Urinary bladder (tissue), 4 donors: ENCODE measurements around the gene DAG1. TPM values are rescaled to one million over a fixed set of nuclear protein-coding genes. Genes with fewer than 3 reads are reported as not detected.

Source experiments
- DNase-seq: peaks from one replicate; pipeline ENCODE4 v3.0.0-alpha.2; 2015; ENCODE audit errors: extremely low spot score
- H3K27ac ChIP-seq: one replicate; pipeline ENCODE4 v1.5.1; 2013; ENCODE audit warnings: low read depth, mild to moderate bottlenecking, moderate library complexity
- H3K36me3 ChIP-seq: one replicate; pipeline ENCODE4 v1.6.1; 2013; ENCODE audit warnings: mild to moderate bottlenecking, moderate library complexity; ENCODE audit not compliant: insufficient read depth
- H3K4me1 ChIP-seq: one replicate; pipeline ENCODE4 v1.6.1; 2013; ENCODE audit warnings: mild to moderate bottlenecking, moderate library complexity; ENCODE audit not compliant: insufficient read depth
- H3K4me3 ChIP-seq: one replicate; pipeline ENCODE4 v1.5.1; 2013; ENCODE audit warnings: low read depth, low read length
- WGBS: extraction: QIAGEN DNeasy Blood & Tissue Kit; methylation state at CpG from one replicate; pipeline ENCODE4 v1.1.7; 2013; 5-methylcytosine and 5-hydroxymethylcytosine counted together
- polyA plus RNA-seq: library from polyadenylated mRNA; stranded (reverse); fragments of 200-250 nt; gene quantifications from one replicate; pipeline ENCODE4 v1.2.3, GENCODE V29; 2013
- total RNA-seq: library from RNA; depleted of rRNA; stranded (reverse); fragments of >200 nt; gene quantifications from one replicate; pipeline ENCODE4 v1.2.3, GENCODE V29; 2014
- donor health status: healthy with polysubstance abuse.
- donor health status: healthy.

The DAG1 gene
- total and polyA plus RNA-seq, 2 donors: 34.1 to 58.7 TPM

DNA sequence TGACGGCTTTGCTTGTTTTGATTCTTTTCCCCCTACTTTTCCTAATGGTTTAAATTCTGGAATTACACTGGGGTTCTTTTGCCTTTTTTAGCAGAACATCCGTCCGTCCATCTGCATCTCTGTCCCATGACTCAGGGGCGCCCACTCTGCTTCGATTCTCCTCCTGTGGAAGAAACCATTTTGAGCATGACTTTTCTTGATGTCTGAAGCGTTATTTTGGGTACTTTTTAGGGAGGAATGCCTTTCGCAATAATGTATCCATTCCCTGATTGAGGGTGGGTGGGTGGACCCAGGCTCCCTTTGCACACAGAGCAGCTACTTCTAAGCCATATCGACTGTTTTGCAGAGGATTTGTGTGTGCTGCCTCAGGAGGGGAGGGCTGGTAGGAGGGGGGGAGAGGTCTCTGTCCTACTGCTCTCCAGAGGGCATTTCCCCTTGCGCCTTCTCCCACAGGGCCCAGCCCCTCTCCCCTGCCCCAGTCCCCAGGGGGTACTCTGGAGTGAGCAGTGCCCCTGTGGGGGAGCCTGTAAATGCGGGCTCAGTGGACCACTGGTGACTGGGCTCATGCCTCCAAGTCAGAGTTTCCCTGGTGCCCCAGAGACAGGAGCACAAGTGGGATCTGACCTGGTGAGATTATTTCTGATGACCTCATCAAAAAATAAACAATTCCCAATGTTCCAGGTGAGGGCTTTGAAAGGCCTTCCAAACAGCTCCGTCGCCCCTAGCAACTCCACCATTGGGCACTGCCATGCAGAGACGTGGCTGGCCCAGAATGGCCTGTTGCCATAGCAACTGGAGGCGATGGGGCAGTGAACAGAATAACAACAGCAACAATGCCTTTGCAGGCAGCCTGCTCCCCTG, 64.7 kb downstream of the DAG1 start:
- no peak for DNase-seq

DNA sequence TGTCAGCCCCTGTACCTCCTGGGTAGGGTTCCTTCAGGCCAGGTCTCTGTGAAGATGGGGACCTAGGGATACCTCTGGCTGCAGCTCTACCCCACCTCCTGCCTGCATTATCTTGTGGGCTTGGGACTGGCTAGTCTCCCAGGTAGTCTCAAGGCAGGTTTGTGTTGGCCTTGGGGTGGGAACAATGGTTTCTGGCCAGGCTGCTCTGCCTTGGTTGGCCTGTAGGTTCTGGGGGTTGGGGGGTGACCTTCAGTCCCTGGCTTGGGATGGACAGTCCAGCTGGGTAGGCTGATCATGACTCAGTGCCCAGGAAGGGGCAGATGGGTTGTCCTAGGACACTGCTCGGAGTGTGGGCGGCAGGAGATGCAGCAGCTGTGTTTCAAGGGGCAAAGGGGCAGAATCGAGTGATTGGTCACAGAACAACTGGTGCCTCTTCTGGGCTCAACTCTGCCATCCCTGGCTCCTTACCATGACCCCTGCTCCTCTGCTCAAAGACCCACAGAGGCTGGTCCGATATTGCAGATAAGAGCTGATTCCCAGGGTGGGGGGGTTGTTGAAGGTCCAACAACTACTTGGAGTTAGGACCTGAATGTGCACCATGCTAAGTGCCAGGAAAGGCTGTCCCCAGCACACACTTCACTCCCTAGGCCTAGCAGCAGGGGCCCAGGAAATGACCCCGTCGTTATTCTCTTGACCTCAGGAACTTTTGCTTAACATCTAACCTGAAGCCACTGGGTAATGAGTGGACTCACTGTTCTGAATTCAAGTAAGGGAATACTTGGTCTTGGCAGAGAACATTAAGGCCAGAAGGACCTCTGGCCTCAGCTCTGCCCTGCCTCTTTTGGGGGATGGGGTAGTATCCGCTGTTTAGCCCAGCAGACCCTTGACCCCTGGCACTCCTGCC, 66.2 kb downstream of the DAG1 start:
- peaks cover 7% of the 10 kb centered on the region for H3K36me3 ChIP-seq
- no peak overlapping the region for H3K27ac ChIP-seq

More for the DNA sequence above, 64.7 kb downstream of the DAG1 start:
- 77% methylated on average over 14 of the region's 14 CpGs for WGBS
- Histone ChIP-seq H3K4me3 (no peak overlapping the region), H3K27ac (no peak overlapping the region), H3K36me3 (peaks cover 7% of the 10 kb centered on the region), H3K4me1 (no peaks in the 10 kb centered on the region)

GRCh38 chr3:49536875-49537533, 66.9 kb downstream of the DAG1 start:
- H3K4me1 ChIP-seq: no peaks in the 10 kb centered on the region
- H3K27ac ChIP-seq: no peak overlapping the region
- WGBS: 87% methylated on average over 16 of the region's 16 CpGs
- H3K4me3 ChIP-seq: no peak overlapping the region
- no peak for DNase-seq
- peaks cover 7% of the 10 kb centered on the region for H3K36me3 ChIP-seq

More for the DNA sequence above, 66.2 kb downstream of the DAG1 start:
- no peak for DNase-seq
- H3K4me3 ChIP-seq: no peak overlapping the region
- no peaks in the 10 kb centered on the region for H3K4me1 ChIP-seq
- WGBS: 59% methylated on average over 7 of the region's 7 CpGs

GRCh38 chr3:49539659-49540560, 69.8 kb downstream of the DAG1 start:
- Histone ChIP-seq H3K4me1 (no peaks in the 10 kb centered on the region), H3K4me3 (peak overlapping the region; percentile 30), H3K27ac (peak overlapping the region; percentile 26), H3K36me3 (no peaks in the 10 kb centered on the region)
- under 1% methylated on average over 63 of the region's 63 CpGs for WGBS
- DNase-seq: peak; percentile 81

- Histone ChIP-seq H3K4me3 (no peak overlapping the region), H3K27ac (no peak overlapping the region), H3K4me1 (no peaks in the 10 kb centered on the region), H3K36me3 (no peaks in the 10 kb centered on the region)
- DNase-seq: no peak
Observed at GRCh38 chr3:49552087-49552486, 82.0 kb downstream of the DAG1 start.

DNA sequence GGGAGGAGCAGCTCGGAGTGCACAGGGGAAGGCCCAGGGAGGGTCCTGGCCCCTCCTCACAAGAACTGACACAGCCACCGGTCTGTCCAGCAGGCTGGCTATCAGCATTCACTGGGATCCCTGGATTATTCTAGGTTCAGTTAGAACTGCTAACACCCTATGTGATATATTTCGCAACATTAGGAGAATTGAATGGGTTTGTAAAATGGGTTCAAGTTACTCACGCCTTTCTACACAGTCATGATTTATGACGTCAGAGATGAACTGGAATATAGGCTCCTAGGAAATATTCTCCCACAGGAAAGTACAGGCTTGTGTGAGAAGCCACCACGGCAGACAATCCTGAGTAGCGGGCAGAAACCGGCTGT, 83.2 kb downstream of the DAG1 start:
- no peak for DNase-seq
- no peaks in the 10 kb centered on the region for H3K36me3 ChIP-seq
- no peaks in the 10 kb centered on the region for H3K4me1 ChIP-seq
- 45% methylated on average over 8 of the region's 8 CpGs for WGBS
- H3K27ac ChIP-seq: no peak overlapping the region
- no peak overlapping the region for H3K4me3 ChIP-seq

DNA sequence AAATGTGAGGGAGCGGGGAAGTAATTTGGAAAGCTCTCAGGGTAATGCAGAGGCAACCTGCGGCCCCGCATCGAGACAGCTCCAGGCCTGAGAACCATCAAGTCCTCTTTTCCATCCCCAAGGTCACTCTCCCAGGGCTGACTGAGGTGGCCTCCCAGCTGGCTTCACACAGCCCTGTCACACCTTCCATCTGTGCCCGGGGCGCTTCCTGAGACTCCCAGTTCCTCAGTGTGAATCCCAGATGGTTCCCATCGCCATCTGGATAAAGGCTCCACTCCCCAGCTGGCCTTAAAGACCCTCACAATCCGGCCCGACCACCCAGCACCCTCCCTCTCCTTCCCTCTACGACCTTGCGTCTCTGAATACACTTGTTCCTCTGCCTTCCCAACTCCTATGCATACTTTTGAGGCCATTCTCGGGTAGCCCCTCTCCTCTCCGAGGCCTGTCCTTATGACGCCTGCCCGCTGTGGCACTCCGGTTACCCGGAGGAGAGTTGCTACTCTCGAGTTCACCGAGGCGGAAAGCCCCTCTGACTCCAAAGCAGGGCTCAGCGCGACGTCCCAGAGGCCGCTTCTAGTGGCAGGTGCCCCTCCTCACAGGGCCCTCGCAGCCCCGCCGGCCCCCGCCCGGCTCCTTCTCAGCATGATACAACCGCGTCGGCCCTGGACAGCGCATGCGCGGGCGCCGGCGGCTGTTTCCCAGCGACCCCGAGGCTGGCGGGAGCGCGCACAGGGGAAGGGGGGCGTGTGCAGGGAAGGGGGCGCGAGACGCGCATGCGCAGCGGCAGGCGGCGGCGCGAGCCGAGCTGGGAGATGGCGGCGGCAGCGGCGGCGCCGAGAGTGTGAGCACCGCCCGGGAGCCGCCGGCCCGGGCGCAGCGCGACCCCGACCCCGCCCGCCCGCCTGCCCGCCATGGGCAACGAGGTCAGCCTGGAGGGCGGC, 83.9 kb downstream of the DAG1 start, which contains the start of gene BSN:
Gene BSN (plus strand): TSS at position 786 of the 941 bp plus-strand sequence. CDS start 126 bp downstream, at position 912.
- H3K27ac ChIP-seq: peak within 1 kb of the TSS; percentile 27
- no peaks in the 10 kb centered on the region for H3K36me3 ChIP-seq
- WGBS: 3% methylated on average over 76 of the region's 76 CpGs
- no peaks in the 10 kb centered on the region for H3K4me1 ChIP-seq
- peak within 1 kb of the TSS; percentile 73 for H3K4me3 ChIP-seq
- DNase-seq: peak; percentile 62

GRCh38 chr3:49554633-49555265, 84.7 kb downstream of the DAG1 start:
- 1% methylated on average over 66 of the region's 66 CpGs for WGBS
- DNase-seq: no peak
- H3K27ac ChIP-seq: no peak overlapping the region

DNA sequence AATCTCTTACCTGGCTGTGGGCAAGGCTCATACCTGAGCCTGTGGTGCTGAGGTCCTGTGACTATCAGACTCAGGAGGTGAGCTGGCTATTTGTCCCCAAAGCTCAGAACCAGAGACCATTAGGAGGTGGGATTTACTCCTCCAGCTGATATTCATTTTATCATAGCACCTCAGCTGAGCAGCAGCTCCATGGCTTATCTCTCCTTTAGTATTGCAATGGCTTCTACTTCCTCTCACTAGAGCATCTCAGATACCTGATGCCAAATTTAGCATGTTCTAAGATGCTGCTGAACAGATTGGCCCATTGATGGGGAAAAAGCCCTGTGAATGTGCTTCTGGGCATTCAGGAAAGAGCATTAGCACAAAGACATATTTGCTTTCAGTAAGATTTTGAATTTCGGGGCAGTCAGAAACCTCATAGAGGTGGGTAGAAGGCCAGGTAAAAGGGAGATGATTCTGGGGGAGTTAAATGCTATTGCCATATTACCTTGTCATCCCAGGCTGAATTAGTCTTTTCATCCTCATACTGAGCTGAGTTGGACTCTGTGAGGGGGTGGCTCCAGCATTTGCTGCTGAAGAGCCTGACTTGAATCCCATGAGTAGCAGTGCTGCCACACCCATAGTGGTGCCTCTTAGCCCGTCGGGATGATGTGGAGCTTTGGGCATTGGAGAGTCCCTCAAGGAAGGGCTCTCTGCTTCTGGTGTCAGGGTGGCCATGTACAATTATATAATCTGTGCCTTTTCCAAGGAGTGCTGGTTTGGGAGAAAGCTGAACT, 86.6 kb downstream of the DAG1 start:
- Histone ChIP-seq H3K4me3 (no peak overlapping the region), H3K36me3 (no peaks in the 10 kb centered on the region), H3K27ac (no peak overlapping the region), H3K4me1 (no peaks in the 10 kb centered on the region)
- WGBS: 82% methylated on average over 3 of the region's 3 CpGs
- no peak for DNase-seq

More at GRCh38 chr3:49554633-49555265, 84.7 kb downstream of the DAG1 start:
- Histone ChIP-seq H3K36me3 (no peaks in the 10 kb centered on the region), H3K4me3 (peak overlapping the region; percentile 73), H3K4me1 (no peaks in the 10 kb centered on the region)

DNA sequence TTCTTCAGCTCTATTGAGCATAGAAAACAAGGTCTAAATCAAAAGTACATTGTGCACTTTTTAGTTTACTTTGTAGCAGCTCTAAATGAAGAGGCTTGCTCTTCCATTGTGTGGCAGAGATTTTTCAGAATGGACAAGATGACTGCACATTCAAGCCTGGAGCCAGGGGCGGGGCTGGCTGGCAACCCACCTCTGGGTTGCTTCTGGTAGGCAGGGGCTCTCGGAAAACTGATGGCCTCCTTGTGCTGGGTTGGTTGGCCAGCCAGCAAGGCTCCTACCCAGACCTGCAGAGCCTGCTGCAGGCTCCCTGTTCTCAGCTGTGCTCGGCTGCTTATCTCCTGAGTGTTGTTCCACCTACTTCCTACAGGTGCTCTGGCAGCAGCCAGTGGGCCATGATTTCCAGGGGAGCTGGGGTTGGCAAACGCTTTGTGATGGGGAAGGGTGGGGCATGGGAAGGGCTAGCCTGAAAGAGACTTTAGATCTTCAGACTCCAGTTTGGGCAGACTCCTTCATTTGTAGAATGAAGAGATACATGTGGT, 93.0 kb downstream of the DAG1 start:
- DNase-seq: no peak
- no peaks in the 10 kb centered on the region for H3K36me3 ChIP-seq
- H3K4me1 ChIP-seq: no peaks in the 10 kb centered on the region
- no peak overlapping the region for H3K4me3 ChIP-seq
- no peak overlapping the region for H3K27ac ChIP-seq
- WGBS: 50% methylated on average over 4 of the region's 4 CpGs

DNA sequence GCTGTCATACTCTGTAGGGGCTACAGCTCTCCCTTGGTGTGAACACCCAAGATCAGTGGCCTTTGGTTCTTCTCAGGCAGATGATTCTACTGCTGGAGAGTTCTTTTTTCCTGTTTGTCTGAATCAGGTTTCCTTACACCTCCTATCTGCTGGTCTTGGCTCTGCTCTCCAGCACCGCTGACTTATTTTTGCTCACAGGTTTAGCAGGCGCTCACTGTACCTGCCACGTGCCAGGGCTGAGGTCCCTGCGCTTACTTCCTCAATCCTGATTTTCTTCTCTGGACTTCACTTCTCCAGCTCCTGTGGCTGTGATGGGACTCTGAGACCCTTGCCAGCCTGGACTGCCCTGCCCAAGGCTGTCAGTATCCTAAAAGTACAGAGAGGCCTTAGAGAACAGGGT, 93.7 kb downstream of the DAG1 start:
- no peak overlapping the region for H3K4me3 ChIP-seq
- no peaks in the 10 kb centered on the region for H3K36me3 ChIP-seq
- no peak for DNase-seq
- no peaks in the 10 kb centered on the region for H3K4me1 ChIP-seq
- H3K27ac ChIP-seq: no peak overlapping the region
- 92% methylated on average over 4 of the region's 4 CpGs for WGBS
